ENCODE measurements around the gene STAB2. TPM values are rescaled to one million over a fixed set of nuclear protein-coding genes. Genes with fewer than 3 reads are reported as not detected.

The STAB2 gene
- total RNA-seq, 1 experiment from 2014 or later, result not detected

DNA sequence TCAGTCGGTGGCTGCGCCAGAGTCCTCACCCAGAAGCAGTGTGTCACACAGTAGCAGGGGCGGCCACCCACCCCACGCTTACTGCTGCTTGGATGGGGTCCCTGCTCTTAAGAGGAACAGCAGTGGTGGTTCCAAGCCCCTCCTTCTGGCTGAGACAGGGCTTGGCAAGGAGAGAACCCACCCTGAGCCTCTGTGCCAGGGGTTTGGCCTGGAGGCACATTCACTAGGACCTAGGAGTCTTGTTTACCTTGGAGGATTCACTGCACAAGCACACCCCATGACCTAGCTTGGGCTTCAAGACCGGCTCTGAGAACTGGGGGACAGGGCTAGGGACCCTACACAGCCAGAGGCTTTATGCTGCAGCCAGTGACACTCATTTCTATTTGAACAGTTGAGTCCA is 175.4 kb downstream of the STAB2 start:
- H2AFZ ChIP-seq (ENCODE audit: low read depth, low read length, poor library complexity, severe bottlenecking), result no peak overlapping the region
- no peak overlapping the region for H3K9ac ChIP-seq (ENCODE audit: low read length)
- H4K20me1 ChIP-seq (ENCODE audit: insufficient read depth), result no peaks in the 10 kb centered on the region
- ATAC-seq (no peak), DNase-seq (ENCODE audit: low read depth, low spot score) (no peak)
- H3K27ac ChIP-seq (ENCODE audit: low read depth, low read length), result no peak overlapping the region
- H3K9me3 ChIP-seq (ENCODE audit: control insufficient read depth in 1 of 2, insufficient read depth in 1 of 2, low read depth in 1 of 2, low read length in 2 of 2), result no peaks in the 10 kb centered on the region
- no peaks in the 10 kb centered on the region for H3K27me3 ChIP-seq (ENCODE audit: insufficient read depth, low read length)
- BruUV-seq (replicated peaks), result no TSS peak
- ChIA-PET RAD21 (ENCODE audit: low non-redundant PET in 1 of 2, low total read pairs in 2 of 2, uncharacterized antibody in 2 of 2, unreplicated experiment in 2 of 2) (no interaction called here), POLR2A (no interaction called here), CTCF (no interaction called here)
- H3K4me1 ChIP-seq (ENCODE audit: control insufficient read depth in 1 of 2, insufficient read depth in 2 of 2, low read length in 2 of 2), result no peaks in the 10 kb centered on the region
- intact Hi-C loops (cut with micrococcal nuclease), result no loop called here
- H3K36me3 ChIP-seq (ENCODE audit: control insufficient read depth in 1 of 2, insufficient read depth in 2 of 2, low read length in 2 of 2), result no peaks in the 10 kb centered on the region; a peak in 3 of 4 replicates
- TF ChIP-seq CEBPB (IDR thresholded peaks at IDR 0.05; ENCODE audit: low read depth) (no peak), ZFX (IDR thresholded peaks at IDR 0.05) (no peak), TCF7L2 (IDR thresholded peaks at IDR 0.05; ENCODE audit: borderline replicate concordance, extremely low read depth, insufficient read depth, insufficient read length) (no peak), EGR1 (IDR thresholded peaks at IDR 0.05; ENCODE audit: low read depth) (no peak), POLR2A (IDR thresholded peaks at IDR 0.05; ENCODE audit: borderline replicate concordance, extremely low read depth, insufficient read depth, insufficient read length) (no peak), ZNF274 (IDR thresholded peaks at IDR 0.05; ENCODE audit: low read depth, low read length) (no peak), FOSL1 (IDR thresholded peaks at IDR 0.05; ENCODE audit: low read depth) (no peak), SRF (IDR thresholded peaks at IDR 0.05; ENCODE audit: low read depth) (no peak), SIN3A (IDR thresholded peaks at IDR 0.05; ENCODE audit: low read depth) (no peak), CBX3 (IDR thresholded peaks at IDR 0.05; ENCODE audit: low read depth) (no peak), YY1 (IDR thresholded peaks at IDR 0.05; ENCODE audit: extremely low read depth, insufficient replicate concordance, low read depth, low read length) (no peak), ELF1 (IDR thresholded peaks at IDR 0.05; ENCODE audit: borderline replicate concordance, low read depth) (no peak), RAD21 (IDR thresholded peaks at IDR 0.05; ENCODE audit: low read depth) (no peak), EZH2 (IDR thresholded peaks at IDR 0.05) (no peak), EZH2phosphoT487 (IDR thresholded peaks at IDR 0.05; ENCODE audit: borderline replicate concordance) (no peak)
- TF ChIP-seq, protein P1, sequence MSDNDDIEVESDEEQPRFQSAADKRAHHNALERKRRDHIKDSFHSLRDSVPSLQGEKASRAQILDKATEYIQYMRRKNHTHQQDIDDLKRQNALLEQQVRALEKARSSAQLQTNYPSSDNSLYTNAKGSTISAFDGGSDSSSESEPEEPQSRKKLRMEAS (IDR thresholded peaks at IDR 0.05), result no peak
- TF ChIP-seq, protein P2, sequence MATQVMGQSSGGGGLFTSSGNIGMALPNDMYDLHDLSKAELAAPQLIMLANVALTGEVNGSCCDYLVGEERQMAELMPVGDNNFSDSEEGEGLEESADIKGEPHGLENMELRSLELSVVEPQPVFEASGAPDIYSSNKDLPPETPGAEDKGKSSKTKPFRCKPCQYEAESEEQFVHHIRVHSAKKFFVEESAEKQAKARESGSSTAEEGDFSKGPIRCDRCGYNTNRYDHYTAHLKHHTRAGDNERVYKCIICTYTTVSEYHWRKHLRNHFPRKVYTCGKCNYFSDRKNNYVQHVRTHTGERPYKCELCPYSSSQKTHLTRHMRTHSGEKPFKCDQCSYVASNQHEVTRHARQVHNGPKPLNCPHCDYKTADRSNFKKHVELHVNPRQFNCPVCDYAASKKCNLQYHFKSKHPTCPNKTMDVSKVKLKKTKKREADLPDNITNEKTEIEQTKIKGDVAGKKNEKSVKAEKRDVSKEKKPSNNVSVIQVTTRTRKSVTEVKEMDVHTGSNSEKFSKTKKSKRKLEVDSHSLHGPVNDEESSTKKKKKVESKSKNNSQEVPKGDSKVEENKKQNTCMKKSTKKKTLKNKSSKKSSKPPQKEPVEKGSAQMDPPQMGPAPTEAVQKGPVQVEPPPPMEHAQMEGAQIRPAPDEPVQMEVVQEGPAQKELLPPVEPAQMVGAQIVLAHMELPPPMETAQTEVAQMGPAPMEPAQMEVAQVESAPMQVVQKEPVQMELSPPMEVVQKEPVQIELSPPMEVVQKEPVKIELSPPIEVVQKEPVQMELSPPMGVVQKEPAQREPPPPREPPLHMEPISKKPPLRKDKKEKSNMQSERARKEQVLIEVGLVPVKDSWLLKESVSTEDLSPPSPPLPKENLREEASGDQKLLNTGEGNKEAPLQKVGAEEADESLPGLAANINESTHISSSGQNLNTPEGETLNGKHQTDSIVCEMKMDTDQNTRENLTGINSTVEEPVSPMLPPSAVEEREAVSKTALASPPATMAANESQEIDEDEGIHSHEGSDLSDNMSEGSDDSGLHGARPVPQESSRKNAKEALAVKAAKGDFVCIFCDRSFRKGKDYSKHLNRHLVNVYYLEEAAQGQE (IDR thresholded peaks at IDR 0.05; ENCODE audit: low read depth), result no peak
- no peaks in the 10 kb centered on the region for H3K79me2 ChIP-seq (ENCODE audit: insufficient read depth, low read length)
- no peak overlapping the region for H3K4me3 ChIP-seq (replicated peaks in 1 of 2; ENCODE audit: low read depth in 1 of 2, low read length in 2 of 2)
- no peaks in the 10 kb centered on the region for H3K9me2 ChIP-seq (ENCODE audit: insufficient read depth)
- no peak overlapping the region for H3K4me2 ChIP-seq (ENCODE audit: low read length)
